ENCODE data around the gene SLC5A11.

DNA sequence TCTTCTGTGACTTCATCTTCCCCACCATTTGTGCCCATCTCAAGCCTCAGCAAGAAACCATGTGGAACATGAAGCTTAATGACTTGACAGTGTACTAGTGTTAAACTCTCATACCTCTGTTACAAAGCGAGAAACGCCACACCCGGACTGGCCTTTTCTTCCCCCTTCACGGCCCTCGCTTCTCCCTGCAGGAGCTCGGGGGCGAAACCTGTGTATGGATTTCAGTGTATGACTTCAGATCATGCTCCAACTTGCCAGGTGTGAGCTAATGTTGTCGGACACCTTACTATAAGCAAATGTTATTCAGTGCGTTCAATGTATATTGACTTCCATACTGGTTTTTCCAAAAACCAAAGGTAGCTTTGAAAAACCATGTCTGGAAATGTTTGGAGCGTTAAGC lies 20.1 kb upstream of the SLC5A11 start:
- TF ChIP-seq NFYB (CRISPR knock-in tag; conservative IDR thresholded peaks at IDR 0.05; ENCODE audit: low read depth) (no peak), FOXP1 (CRISPR knock-in tag; IDR thresholded peaks at IDR 0.05; ENCODE audit: borderline replicate concordance) (no peak), TEAD4 (CRISPR knock-in tag; IDR thresholded peaks at IDR 0.05) (no peak), ZNF263 (CRISPR knock-in tag; IDR thresholded peaks at IDR 0.05; ENCODE audit: low read depth) (no peak), NR2C2 (CRISPR knock-in tag; IDR thresholded peaks at IDR 0.05) (no peak), PRDM15 (CRISPR knock-in tag; IDR thresholded peaks at IDR 0.05) (no peak), E2F1 (CRISPR knock-in tag; IDR thresholded peaks at IDR 0.05) (no peak), MAX (CRISPR knock-in tag; IDR thresholded peaks at IDR 0.05) (no peak), CREB1 (CRISPR knock-in tag; IDR thresholded peaks at IDR 0.05) (no peak)
- TF ChIP-seq, protein P1, sequence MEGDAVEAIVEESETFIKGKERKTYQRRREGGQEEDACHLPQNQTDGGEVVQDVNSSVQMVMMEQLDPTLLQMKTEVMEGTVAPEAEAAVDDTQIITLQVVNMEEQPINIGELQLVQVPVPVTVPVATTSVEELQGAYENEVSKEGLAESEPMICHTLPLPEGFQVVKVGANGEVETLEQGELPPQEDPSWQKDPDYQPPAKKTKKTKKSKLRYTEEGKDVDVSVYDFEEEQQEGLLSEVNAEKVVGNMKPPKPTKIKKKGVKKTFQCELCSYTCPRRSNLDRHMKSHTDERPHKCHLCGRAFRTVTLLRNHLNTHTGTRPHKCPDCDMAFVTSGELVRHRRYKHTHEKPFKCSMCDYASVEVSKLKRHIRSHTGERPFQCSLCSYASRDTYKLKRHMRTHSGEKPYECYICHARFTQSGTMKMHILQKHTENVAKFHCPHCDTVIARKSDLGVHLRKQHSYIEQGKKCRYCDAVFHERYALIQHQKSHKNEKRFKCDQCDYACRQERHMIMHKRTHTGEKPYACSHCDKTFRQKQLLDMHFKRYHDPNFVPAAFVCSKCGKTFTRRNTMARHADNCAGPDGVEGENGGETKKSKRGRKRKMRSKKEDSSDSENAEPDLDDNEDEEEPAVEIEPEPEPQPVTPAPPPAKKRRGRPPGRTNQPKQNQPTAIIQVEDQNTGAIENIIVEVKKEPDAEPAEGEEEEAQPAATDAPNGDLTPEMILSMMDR (IDR thresholded peaks at IDR 0.05) = no peak
- TF ChIP-seq, protein P2, sequence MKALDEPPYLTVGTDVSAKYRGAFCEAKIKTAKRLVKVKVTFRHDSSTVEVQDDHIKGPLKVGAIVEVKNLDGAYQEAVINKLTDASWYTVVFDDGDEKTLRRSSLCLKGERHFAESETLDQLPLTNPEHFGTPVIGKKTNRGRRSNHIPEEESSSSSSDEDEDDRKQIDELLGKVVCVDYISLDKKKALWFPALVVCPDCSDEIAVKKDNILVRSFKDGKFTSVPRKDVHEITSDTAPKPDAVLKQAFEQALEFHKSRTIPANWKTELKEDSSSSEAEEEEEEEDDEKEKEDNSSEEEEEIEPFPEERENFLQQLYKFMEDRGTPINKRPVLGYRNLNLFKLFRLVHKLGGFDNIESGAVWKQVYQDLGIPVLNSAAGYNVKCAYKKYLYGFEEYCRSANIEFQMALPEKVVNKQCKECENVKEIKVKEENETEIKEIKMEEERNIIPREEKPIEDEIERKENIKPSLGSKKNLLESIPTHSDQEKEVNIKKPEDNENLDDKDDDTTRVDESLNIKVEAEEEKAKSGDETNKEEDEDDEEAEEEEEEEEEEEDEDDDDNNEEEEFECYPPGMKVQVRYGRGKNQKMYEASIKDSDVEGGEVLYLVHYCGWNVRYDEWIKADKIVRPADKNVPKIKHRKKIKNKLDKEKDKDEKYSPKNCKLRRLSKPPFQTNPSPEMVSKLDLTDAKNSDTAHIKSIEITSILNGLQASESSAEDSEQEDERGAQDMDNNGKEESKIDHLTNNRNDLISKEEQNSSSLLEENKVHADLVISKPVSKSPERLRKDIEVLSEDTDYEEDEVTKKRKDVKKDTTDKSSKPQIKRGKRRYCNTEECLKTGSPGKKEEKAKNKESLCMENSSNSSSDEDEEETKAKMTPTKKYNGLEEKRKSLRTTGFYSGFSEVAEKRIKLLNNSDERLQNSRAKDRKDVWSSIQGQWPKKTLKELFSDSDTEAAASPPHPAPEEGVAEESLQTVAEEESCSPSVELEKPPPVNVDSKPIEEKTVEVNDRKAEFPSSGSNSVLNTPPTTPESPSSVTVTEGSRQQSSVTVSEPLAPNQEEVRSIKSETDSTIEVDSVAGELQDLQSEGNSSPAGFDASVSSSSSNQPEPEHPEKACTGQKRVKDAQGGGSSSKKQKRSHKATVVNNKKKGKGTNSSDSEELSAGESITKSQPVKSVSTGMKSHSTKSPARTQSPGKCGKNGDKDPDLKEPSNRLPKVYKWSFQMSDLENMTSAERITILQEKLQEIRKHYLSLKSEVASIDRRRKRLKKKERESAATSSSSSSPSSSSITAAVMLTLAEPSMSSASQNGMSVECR (CRISPR knock-in tag; IDR thresholded peaks at IDR 0.05; ENCODE audit: borderline replicate concordance) = no peak

All from WTC11 (cell line).